HEK293T (cell line): ENCODE measurements around the gene BTBD9.

Source experiments
- CTCF ChIA-PET: fragments of 350-600 bp; formaldehyde crosslinking; extraction: SDS; loops from one replicate; lab custom pipeline; 2021; ENCODE audit warnings: antibody characterized with exemption, inconsistent platforms; lab: Yijun Ruan, JAX
- POLR2A ChIA-PET: fragments of 350-600 bp; formaldehyde crosslinking; extraction: SDS; loops from one replicate; lab custom pipeline; 2020; ENCODE audit warnings: antibody characterized with exemption, inconsistent platforms; lab: Yijun Ruan, JAX
- DNase-seq: peaks from one replicate; pipeline ENCODE4 v3.0.0; 2012; ENCODE audit warnings: mixed read lengths; ENCODE audit errors: extremely low spot score
- ARNT ChIP-seq: fragments of 450-650 bp; IDR thresholded peaks from 2 replicates; pipeline ENCODE4 v1.6.1; 2017; ENCODE audit warnings: mild to moderate bottlenecking
- BHLHE40 ChIP-seq: fragments of 450-650 bp; IDR thresholded peaks from 2 replicates; pipeline ENCODE4 v1.6.1; 2016; ENCODE audit warnings: mild to moderate bottlenecking, moderate library complexity, borderline replicate concordance
- CTBP1 ChIP-seq: fragments of 450-650 bp; IDR thresholded peaks from 2 replicates; pipeline ENCODE4 v1.6.1; 2016; ENCODE audit warnings: borderline replicate concordance
- ELF4 ChIP-seq: fragments of 450-650 bp; IDR thresholded peaks from 2 replicates; pipeline ENCODE4 v1.6.1; 2017; ENCODE audit warnings: antibody characterized with exemption
- FOXA1 ChIP-seq: fragments of 450-650 bp; IDR thresholded peaks from 2 replicates; pipeline ENCODE4 v1.6.1; 2016; ENCODE audit warnings: mild to moderate bottlenecking
- FOXK2 ChIP-seq: fragments of 450-650 bp; IDR thresholded peaks from 2 replicates; pipeline ENCODE4 v1.6.1; 2016; ENCODE audit warnings: mild to moderate bottlenecking
- FOXM1 ChIP-seq: fragments of 450-650 bp; IDR thresholded peaks from 2 replicates; pipeline ENCODE4 v1.6.1; 2017; ENCODE audit warnings: mild to moderate bottlenecking, borderline replicate concordance
- HDGF ChIP-seq: fragments of 450-650 bp; IDR thresholded peaks from 2 replicates; pipeline ENCODE4 v1.6.1; 2017; ENCODE audit warnings: antibody characterized with exemption, borderline replicate concordance
- L3MBTL2 ChIP-seq: fragments of 450-650 bp; conservative IDR thresholded peaks from 2 replicates; pipeline ENCODE4 v1.6.1; 2016; ENCODE audit warnings: mild to moderate bottlenecking
- LEF1 ChIP-seq: fragments of 450-650 bp; IDR thresholded peaks from 2 replicates; pipeline ENCODE4 v1.6.1; 2017; ENCODE audit warnings: mild to moderate bottlenecking, borderline replicate concordance
- NFRKB ChIP-seq: fragments of 450-650 bp; IDR thresholded peaks from 2 replicates; pipeline ENCODE4 v1.6.1; 2016; ENCODE audit warnings: mild to moderate bottlenecking, moderate library complexity
- SP1 ChIP-seq: fragments of 450-650 bp; IDR thresholded peaks from 2 replicates; pipeline ENCODE4 v1.6.1; 2017
- SUZ12 ChIP-seq: fragments of 450-650 bp; IDR thresholded peaks from 2 replicates; pipeline ENCODE4 v1.6.1; 2016; ENCODE audit warnings: mild to moderate bottlenecking
- TARDBP ChIP-seq: fragments of 450-650 bp; IDR thresholded peaks from 2 replicates; pipeline ENCODE4 v1.6.1; 2016
- ZNF384 ChIP-seq: fragments of 450-650 bp; IDR thresholded peaks from 2 replicates; pipeline ENCODE4 v1.6.1; 2016
- TF ChIP-seq, protein P1 (sequence below): fragments of 450-650 bp; IDR thresholded peaks from 2 replicates; pipeline ENCODE4 v1.6.1; 2016

BTBD9 gene

DNA sequence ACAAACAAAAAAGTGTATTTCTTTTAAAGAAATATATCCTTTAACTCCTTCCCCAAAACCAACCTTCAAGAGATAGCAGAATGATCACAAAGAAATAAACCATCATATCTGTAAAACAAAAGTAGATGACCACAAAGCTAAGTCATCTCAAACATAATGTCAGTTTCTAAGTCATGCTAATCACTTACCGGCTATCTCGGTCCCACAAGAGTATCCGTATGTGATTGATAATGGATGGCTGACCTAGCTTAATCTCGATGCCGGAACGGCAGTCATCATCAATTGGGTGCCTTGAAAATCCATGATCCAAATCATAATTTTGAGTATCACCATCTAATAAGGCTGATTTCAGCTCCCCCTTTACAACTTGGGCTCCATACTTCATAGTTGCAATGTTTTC lies 59.7 kb downstream of the BTBD9 start:
- no peak for TF ChIP-seq HDGF
- TF ChIP-seq ELF4: no peak
- no peak for TF ChIP-seq FOXM1
- no peak for TF ChIP-seq L3MBTL2
- TF ChIP-seq LEF1: no peak
- TF ChIP-seq SUZ12: no peak
- TF ChIP-seq SP1: no peak
- no peak for TF ChIP-seq BHLHE40
- no peak for TF ChIP-seq FOXA1
- no peak for TF ChIP-seq NFRKB
- CTCF ChIA-PET: no interaction called here
- POLR2A ChIA-PET: no interaction called here
- DNase-seq: no peak

DNA sequence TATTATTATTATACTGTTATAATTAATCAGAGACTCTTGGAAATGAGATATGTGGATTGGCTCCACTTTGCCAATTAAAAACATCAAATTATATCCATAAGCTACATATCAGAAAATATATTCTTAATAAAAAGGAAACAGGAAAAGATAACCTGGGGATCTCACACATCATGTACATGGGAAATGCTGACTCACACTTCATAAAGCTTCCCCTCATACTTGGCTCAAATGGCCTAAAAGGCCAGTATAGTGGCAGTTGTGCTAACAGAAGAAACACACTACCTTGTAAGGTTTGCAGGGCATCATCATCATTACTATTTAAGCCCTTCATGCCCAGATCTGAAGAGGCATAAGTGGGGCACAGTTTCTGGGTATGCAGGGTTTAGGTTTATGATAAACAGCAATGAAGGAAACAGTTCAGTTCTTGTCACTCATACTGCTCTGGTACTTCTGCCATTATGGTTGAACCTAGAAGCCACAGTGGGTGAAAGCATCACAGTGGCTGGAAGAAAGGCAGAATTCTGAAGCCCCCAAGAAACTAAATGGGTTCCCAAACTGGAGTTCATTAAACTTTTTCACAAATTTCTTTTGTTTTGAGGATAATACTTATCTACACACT lies 60.6 kb downstream of the BTBD9 start:
- TF ChIP-seq ARNT (no peak), FOXK2 (no peak), SUZ12 (no peak), FOXM1 (no peak), HDGF (no peak)
- ChIA-PET CTCF (no interaction called here), POLR2A (no interaction called here)
- no peak for DNase-seq

DNA sequence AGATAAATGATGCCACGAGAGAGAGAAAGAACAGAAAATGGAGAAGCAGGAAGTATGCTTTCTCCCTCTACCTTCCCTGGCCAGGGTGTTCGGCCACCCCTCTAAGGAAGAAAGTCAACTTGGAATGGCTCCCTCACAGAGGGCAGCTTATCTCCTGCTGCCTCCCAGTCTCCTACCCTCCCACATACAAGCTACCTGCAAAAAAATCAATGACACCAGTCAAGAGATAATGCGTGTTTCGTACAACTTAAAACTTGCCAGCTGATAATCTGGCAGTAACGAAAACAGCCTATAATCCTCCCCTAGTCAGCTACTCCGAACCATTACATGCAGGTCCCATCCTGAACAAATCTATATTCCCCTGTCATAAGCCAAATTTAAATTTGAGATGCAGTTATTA lies 61.7 kb downstream of the BTBD9 start:
- POLR2A ChIA-PET: no interaction called here
- TF ChIP-seq FOXM1 (no peak), CTBP1 (no peak), BHLHE40 (no peak), FOXA1 (no peak), FOXK2 (no peak), LEF1 (no peak), HDGF (no peak), L3MBTL2 (no peak), TARDBP (no peak), ARNT (no peak), ELF4 (no peak)
- TF ChIP-seq, protein P1, sequence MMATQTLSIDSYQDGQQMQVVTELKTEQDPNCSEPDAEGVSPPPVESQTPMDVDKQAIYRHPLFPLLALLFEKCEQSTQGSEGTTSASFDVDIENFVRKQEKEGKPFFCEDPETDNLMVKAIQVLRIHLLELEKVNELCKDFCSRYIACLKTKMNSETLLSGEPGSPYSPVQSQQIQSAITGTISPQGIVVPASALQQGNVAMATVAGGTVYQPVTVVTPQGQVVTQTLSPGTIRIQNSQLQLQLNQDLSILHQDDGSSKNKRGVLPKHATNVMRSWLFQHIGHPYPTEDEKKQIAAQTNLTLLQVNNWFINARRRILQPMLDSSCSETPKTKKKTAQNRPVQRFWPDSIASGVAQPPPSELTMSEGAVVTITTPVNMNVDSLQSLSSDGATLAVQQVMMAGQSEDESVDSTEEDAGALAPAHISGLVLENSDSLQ: no peak
- no peak for DNase-seq
- CTCF ChIA-PET: interaction anchor here (0.7 kb wide), 1 partner anchor 376 kb away, joined by 3 read pairs; no protein-coding TSS in a partner anchor

DNA sequence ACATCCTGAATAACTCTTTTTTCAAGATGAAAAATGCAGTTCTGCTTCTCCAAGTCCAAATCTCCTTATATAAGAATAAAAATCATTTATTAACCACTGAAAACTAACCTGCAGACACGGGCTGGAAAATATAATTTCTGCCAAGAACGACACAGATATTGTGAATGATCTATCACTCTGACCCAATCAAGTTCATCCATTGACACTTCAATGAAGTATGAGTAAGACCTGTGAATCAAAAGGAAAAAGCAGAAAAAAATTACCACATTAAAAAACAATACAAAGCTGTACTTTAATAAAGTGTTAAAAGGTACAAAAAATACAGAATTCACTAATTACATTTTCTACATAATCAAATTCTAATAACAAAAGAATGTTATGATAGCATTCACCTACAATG lies 62.2 kb downstream of the BTBD9 start:
- no peak for DNase-seq
- POLR2A ChIA-PET: no interaction called here
- TF ChIP-seq FOXK2: no peak
- no peak for TF ChIP-seq LEF1
- no peak for TF ChIP-seq CTBP1
- no peak for TF ChIP-seq FOXM1
- TF ChIP-seq SP1: no peak
- TF ChIP-seq FOXA1: no peak
- TF ChIP-seq SUZ12: no peak
- TF ChIP-seq, protein P1: no peak
- CTCF ChIA-PET: no interaction called here

DNA sequence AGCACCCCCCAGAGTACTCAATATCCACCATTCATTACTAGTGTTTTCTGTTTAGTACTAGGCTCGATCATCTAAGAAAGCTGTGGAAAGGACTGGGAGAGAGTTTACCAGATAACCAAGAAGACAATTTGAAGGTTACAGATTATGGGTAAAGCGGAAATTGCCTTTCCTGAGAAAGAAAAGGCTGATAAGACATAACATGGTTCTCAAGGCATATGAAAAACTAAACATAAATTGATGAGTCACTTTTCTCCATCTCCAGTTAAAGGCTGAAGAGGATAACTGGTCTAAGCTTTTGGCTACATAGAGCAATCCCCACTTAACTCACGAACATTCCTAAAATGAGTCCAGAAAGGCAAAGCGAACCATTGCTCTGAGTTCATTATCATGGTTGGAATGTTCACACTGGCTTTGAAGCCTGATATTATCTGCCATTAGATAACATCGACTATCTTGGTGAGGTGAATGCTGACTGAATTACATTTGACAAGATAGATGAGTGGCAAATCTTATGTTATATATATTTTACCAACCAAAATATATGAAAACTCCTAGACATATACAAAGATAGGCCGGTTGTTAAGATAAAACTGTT lies 65.8 kb downstream of the BTBD9 start:
- POLR2A ChIA-PET: no interaction called here
- CTCF ChIA-PET: no interaction called here
- DNase-seq: no peak
- no peak for TF ChIP-seq LEF1
- no peak for TF ChIP-seq FOXA1
- TF ChIP-seq ZNF384: no peak
- TF ChIP-seq ARNT: no peak
- no peak for TF ChIP-seq SUZ12
- no peak for TF ChIP-seq NFRKB
- no peak for TF ChIP-seq SP1
- TF ChIP-seq FOXM1: no peak
- no peak for TF ChIP-seq ELF4
- no peak for TF ChIP-seq CTBP1
- TF ChIP-seq TARDBP: no peak
- TF ChIP-seq, protein P1: no peak

DNA sequence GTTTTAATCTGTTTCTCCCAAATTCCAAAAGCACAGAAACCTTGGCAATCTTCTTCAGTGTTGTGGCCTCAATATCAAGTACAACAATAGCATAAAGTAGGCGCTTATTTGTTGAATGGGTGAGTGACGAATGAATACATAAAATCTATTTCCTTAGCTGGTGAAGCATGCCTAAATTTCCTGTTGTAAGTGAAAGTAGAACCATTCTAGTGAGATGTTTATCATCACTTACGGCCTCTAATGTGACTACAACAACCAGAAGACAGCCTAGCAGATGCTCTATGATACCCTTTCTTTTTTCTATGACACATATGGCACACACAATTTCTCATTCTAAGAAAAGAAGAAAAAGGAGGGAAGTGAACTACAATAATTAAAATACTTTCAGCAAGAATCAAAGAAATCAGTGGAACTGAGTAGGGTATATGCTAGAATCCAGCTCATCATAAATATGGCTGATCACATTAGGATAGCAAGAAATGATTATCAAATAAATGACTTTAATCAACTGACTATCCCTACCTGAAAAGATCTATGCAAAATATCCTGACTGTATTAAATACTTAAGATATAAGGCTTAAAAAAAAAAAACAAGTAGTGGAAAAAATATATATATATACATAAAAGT lies 67.4 kb downstream of the BTBD9 start:
- ChIA-PET POLR2A (no interaction called here), CTCF (no interaction called here)
- no peak for DNase-seq
- no peak for TF ChIP-seq NFRKB
- TF ChIP-seq SUZ12: no peak
- no peak for TF ChIP-seq LEF1
- TF ChIP-seq FOXK2: no peak
- no peak for TF ChIP-seq SP1
- no peak for TF ChIP-seq TARDBP
- TF ChIP-seq ZNF384: no peak
